Prostate gland (tissue), 2 donors: ENCODE measurements around the gene GAB2.

Experiments used
- CTCF ChIP-seq, 4 experiments: fragments of 200-600 bp in 2 of 4; fragments of 450-650 bp in 2 of 4; sonication (generic) in 2 of 4; IDR thresholded peaks; 1 replicate in 3 of 4; 2 replicates in 1 of 4; pipeline ENCODE4 v1.5.1; 2016 to 2019; ENCODE audit warnings: antibody characterized with exemption in 4 of 4, mild to moderate bottlenecking in 2 of 4, moderate library complexity in 2 of 4
- POLR2A ChIP-seq: fragments of 450-650 bp; IDR thresholded peaks from one replicate; pipeline ENCODE4 v1.6.1; 2016; ENCODE audit warnings: antibody characterized with exemption, mild to moderate bottlenecking

DNA sequence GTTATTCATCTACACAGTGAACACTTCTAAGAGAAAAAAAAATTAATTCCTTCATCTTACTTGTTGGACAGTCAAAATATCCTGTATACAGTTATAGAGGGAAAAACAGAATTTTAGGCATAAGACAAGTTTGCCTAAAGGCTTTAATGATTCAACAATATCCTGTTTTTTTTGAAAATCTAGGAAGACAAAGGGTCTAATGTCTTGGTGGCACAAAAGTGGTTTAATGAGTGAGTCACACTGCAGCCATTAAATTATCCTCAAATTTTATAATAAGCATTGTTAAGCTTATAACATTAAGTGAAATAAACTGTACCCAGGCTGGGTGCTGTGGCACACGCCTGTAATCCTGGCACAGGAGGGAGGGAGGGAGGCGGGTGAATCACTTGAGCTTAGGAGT lies 72.9 kb downstream of the GAB2 start:
- TF ChIP-seq CTCF (IDR thresholded peaks at IDR 0.05) (no peak), POLR2A (no peak)
